Stimulated activated CD8-positive, alpha-beta memory T cell treated with anti-CD3 and anti-CD28 coated beads, Interleukin-7, amount 100 ng/mL, for 48 hours (primary cell): ENCODE data around the gene APLP2.
"Not testable (repeated sequence)": the region's sequence is repeated elsewhere in the genome, so short reads cannot be mapped to it uniquely, and the experiment has no call there.

Experiments
- DNase-seq, 2 donors: peaks; one replicate each; pipeline ENCODE4 v3.0.0-alpha.2; 2020; ENCODE audit warnings: low read depth in 1 of 2; ENCODE audit errors: extremely low read depth in 1 of 2

The APLP2 gene

GRCh38 chr11:130165601-130166456 lies 96.1 kb downstream of the APLP2 start:
- no peak for DNase-seq

GRCh38 chr11:130166457-130166784 lies 96.7 kb downstream of the APLP2 start:
- DNase-seq = no peak

GRCh38 chr11:130167146-130167545 lies 97.5 kb downstream of the APLP2 start:
- no peak for DNase-seq

- no peak for DNase-seq
Observed at GRCh38 chr11:130168105-130168504, 98.4 kb downstream of the APLP2 start.

- no peak for DNase-seq
Observed at GRCh38 chr11:130170345-130170744, 100.7 kb downstream of the APLP2 start.

- DNase-seq = no peak
Observed at GRCh38 chr11:130171534-130171933, 101.8 kb downstream of the APLP2 start.

GRCh38 chr11:130172001-130172400 lies 102.3 kb downstream of the APLP2 start:
- not testable (repeated sequence) for DNase-seq

GRCh38 chr11:130174642-130175041 lies 104.9 kb downstream of the APLP2 start:
- no peak for DNase-seq

GRCh38 chr11:130175898-130176297 lies 106.2 kb downstream of the APLP2 start:
- no peak for DNase-seq

- DNase-seq = no peak
Observed at GRCh38 chr11:130177782-130178181, 108.1 kb downstream of the APLP2 start.

GRCh38 chr11:130178441-130179339 lies 109.0 kb downstream of the APLP2 start:
- DNase-seq = no peak

- DNase-seq = no peak
Observed at GRCh38 chr11:130179396-130180306, 110.0 kb downstream of the APLP2 start.

- DNase-seq = no peak
Observed at GRCh38 chr11:130180491-130180890, 110.8 kb downstream of the APLP2 start.

GRCh38 chr11:130180896-130181294 lies 111.2 kb downstream of the APLP2 start:
- no peak for DNase-seq

- no peak for DNase-seq
Observed at GRCh38 chr11:130181295-130182272, 111.9 kb downstream of the APLP2 start.

- DNase-seq = no peak
Observed at GRCh38 chr11:130183878-130184610, 114.3 kb downstream of the APLP2 start.

- no peak for DNase-seq
Observed at GRCh38 chr11:130187096-130187495, 117.4 kb downstream of the APLP2 start.

GRCh38 chr11:130188047-130188446 lies 118.4 kb downstream of the APLP2 start:
- DNase-seq = no peak
